HuH-7.5 (cell line): ENCODE measurements around the gene SEC23B.

Source experiments
- DNase-seq: peaks from one replicate; pipeline ENCODE4 v3.0.0; 2011; ENCODE audit warnings: low spot score

Gene SEC23B

GRCh38 chr20:18588574-18588933 lies 80.8 kb downstream of the SEC23B start:
- DNase-seq: no peak

GRCh38 chr20:18589941-18590674 lies 82.4 kb downstream of the SEC23B start:
- no peak for DNase-seq

- no peak for DNase-seq
Observed at GRCh38 chr20:18596270-18596669, 88.5 kb downstream of the SEC23B start.

- DNase-seq: no peak
Observed at GRCh38 chr20:18609741-18610140, 102.0 kb downstream of the SEC23B start.
